Measurements from ENCODE around the gene C16orf90.

DNA sequence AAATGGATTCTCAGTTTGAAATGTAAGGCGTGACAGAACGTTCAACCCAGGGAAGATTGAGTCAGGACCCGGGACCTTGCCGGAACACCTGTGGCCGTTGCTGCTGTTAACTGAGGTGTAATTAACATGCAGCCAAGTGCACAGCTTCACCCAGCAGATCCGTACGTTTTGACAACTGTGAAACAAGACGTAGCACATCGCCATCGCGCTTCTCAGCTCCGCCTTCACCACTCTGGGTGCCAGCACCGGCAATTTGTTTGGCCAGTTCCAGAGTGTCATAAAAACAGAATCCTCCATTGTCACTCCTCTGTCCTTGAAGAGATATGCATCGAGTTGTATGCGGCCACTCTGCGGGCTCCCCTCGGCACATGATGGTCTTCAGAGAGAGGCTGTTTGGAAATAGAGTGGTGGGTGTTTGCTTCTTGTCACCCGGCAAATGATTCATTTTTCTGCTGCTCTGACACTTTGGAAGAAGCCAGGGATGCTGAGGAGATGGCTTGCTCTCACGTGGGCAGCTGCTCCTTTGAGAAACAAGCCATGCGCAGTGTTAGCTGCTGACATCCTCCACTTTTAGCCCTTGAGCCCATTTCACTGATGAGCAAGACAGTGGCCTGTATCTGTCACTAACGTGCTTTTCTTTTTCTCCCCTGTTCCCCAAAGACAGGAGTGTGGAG lies 29.2 kb downstream of the C16orf90 start:
- TF ChIP-seq, protein P1, sequence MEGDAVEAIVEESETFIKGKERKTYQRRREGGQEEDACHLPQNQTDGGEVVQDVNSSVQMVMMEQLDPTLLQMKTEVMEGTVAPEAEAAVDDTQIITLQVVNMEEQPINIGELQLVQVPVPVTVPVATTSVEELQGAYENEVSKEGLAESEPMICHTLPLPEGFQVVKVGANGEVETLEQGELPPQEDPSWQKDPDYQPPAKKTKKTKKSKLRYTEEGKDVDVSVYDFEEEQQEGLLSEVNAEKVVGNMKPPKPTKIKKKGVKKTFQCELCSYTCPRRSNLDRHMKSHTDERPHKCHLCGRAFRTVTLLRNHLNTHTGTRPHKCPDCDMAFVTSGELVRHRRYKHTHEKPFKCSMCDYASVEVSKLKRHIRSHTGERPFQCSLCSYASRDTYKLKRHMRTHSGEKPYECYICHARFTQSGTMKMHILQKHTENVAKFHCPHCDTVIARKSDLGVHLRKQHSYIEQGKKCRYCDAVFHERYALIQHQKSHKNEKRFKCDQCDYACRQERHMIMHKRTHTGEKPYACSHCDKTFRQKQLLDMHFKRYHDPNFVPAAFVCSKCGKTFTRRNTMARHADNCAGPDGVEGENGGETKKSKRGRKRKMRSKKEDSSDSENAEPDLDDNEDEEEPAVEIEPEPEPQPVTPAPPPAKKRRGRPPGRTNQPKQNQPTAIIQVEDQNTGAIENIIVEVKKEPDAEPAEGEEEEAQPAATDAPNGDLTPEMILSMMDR (IDR thresholded peaks at IDR 0.05), result no peak
- TF ChIP-seq ZFX (IDR thresholded peaks at IDR 0.05; ENCODE audit: borderline replicate concordance), result no peak

Data from 22Rv1 (cell line).